ENCODE data around the gene OSTF1.

The OSTF1 gene

DNA sequence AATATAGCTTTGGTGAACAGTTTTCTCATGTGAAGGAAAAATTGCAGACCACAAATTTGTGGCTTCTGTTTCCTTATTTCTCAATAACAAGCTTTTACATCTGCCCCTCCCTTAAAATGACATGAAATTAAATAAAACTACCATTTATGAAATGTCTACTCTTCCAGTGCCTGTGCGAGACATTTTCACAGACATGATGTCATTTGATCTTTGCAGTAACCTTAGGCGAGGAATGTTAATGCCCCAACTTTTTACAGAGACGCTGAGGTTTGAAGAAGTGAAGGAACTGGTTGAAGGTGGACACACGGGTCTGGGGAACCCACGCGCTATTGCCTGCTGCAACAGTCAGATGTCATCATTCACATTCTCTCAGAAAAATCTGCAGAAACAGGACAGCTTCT lies 61.5 kb downstream of the OSTF1 start:
- H3K4me1 ChIP-seq (ENCODE audit: control insufficient read depth, insufficient read depth, low read length) = peaks cover 24% of the 10 kb centered on the region
- no peaks in the 10 kb centered on the region for H3K9me3 ChIP-seq (replicated peaks; ENCODE audit: low read length)
- no peaks in the 10 kb centered on the region for H3K27me3 ChIP-seq (ENCODE audit: control insufficient read depth, insufficient read depth, low read length)
- no peak overlapping the region for H3K4me3 ChIP-seq (ENCODE audit: low read length)
- H3K4me2 ChIP-seq (ENCODE audit: low read length) = no peak overlapping the region
- H3K36me3 ChIP-seq (ENCODE audit: insufficient read depth, low read length) = peaks cover 11% of the 10 kb centered on the region
- H3K9ac ChIP-seq (ENCODE audit: low read depth, low read length) = no peak overlapping the region

DNA sequence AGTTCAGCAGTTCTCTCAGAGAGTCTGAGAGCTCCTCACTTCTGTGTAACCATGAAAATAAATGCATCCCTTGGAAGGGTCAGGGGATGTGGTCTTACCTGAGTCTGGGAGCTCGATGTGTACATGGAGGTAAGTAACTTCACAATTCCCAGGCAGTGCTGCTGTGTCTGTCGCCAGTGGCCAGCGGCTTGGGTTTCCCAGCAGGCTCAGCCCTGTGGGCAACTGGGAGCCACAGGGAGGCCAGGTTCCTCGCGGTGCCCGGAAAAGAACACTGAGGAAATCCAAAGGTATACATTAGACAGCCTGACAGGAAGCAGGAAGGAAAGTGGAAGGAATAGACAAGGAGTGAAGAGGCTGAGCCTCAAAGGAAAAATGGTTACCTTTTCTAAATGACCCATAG lies 62.2 kb downstream of the OSTF1 start:
- H3K9ac ChIP-seq (ENCODE audit: low read depth, low read length) = no peak overlapping the region
- H3K9me3 ChIP-seq (replicated peaks; ENCODE audit: low read length) = no peaks in the 10 kb centered on the region
- no peak overlapping the region for H3K4me3 ChIP-seq (ENCODE audit: low read length)
- H3K27me3 ChIP-seq (ENCODE audit: control insufficient read depth, insufficient read depth, low read length) = no peaks in the 10 kb centered on the region
- H3K36me3 ChIP-seq (ENCODE audit: insufficient read depth, low read length) = peaks cover 11% of the 10 kb centered on the region
- H3K4me1 ChIP-seq (ENCODE audit: control insufficient read depth, insufficient read depth, low read length) = peaks cover 24% of the 10 kb centered on the region
- H3K4me2 ChIP-seq (ENCODE audit: low read length) = no peak overlapping the region

GRCh38 chr9:75152416-75152815 lies 64.1 kb downstream of the OSTF1 start:
- H3K9me3 ChIP-seq (replicated peaks; ENCODE audit: low read length) = no peaks in the 10 kb centered on the region
- H3K36me3 ChIP-seq (ENCODE audit: insufficient read depth, low read length) = peaks cover 15% of the 10 kb centered on the region
- no peak overlapping the region for H3K9ac ChIP-seq (ENCODE audit: low read depth, low read length)
- no peak overlapping the region for H3K4me2 ChIP-seq (ENCODE audit: low read length)
- H3K4me3 ChIP-seq (ENCODE audit: low read length) = no peak overlapping the region
- no peaks in the 10 kb centered on the region for H3K27me3 ChIP-seq (ENCODE audit: control insufficient read depth, insufficient read depth, low read length)
- peaks cover 15% of the 10 kb centered on the region for H3K4me1 ChIP-seq (ENCODE audit: control insufficient read depth, insufficient read depth, low read length)

- Histone ChIP-seq H3K9ac (ENCODE audit: low read depth, low read length) (no peak overlapping the region), H3K4me1 (ENCODE audit: control insufficient read depth, insufficient read depth, low read length) (no peaks in the 10 kb centered on the region), H3K36me3 (ENCODE audit: insufficient read depth, low read length) (peaks cover 6% of the 10 kb centered on the region), H3K27me3 (ENCODE audit: control insufficient read depth, insufficient read depth, low read length) (no peaks in the 10 kb centered on the region), H3K4me3 (ENCODE audit: low read length) (no peak overlapping the region), H3K4me2 (ENCODE audit: low read length) (no peak overlapping the region), H3K9me3 (replicated peaks; ENCODE audit: low read length) (no peaks in the 10 kb centered on the region)
Observed at GRCh38 chr9:75156858-75157257, 68.5 kb downstream of the OSTF1 start.

- H3K9me3 ChIP-seq (replicated peaks; ENCODE audit: low read length) = no peaks in the 10 kb centered on the region
- no peak overlapping the region for H3K9ac ChIP-seq (ENCODE audit: low read depth, low read length)
- H3K4me1 ChIP-seq (ENCODE audit: control insufficient read depth, insufficient read depth, low read length) = no peaks in the 10 kb centered on the region
- no peaks in the 10 kb centered on the region for H3K27me3 ChIP-seq (ENCODE audit: control insufficient read depth, insufficient read depth, low read length)
- H3K4me3 ChIP-seq (ENCODE audit: low read length) = no peak overlapping the region
- no peak overlapping the region for H3K4me2 ChIP-seq (ENCODE audit: low read length)
- H3K36me3 ChIP-seq (ENCODE audit: insufficient read depth, low read length) = peaks cover 6% of the 10 kb centered on the region
Observed at GRCh38 chr9:75161116-75161857, 73.0 kb downstream of the OSTF1 start.

GRCh38 chr9:75163764-75164163 lies 75.5 kb downstream of the OSTF1 start:
- Histone ChIP-seq H3K27me3 (ENCODE audit: control insufficient read depth, insufficient read depth, low read length) (no peaks in the 10 kb centered on the region), H3K4me3 (ENCODE audit: low read length) (no peak overlapping the region), H3K4me1 (ENCODE audit: control insufficient read depth, insufficient read depth, low read length) (no peaks in the 10 kb centered on the region), H3K36me3 (ENCODE audit: insufficient read depth, low read length) (no peaks in the 10 kb centered on the region), H3K9ac (ENCODE audit: low read depth, low read length) (no peak overlapping the region), H3K4me2 (ENCODE audit: low read length) (no peak overlapping the region), H3K9me3 (replicated peaks; ENCODE audit: low read length) (no peaks in the 10 kb centered on the region)

DNA sequence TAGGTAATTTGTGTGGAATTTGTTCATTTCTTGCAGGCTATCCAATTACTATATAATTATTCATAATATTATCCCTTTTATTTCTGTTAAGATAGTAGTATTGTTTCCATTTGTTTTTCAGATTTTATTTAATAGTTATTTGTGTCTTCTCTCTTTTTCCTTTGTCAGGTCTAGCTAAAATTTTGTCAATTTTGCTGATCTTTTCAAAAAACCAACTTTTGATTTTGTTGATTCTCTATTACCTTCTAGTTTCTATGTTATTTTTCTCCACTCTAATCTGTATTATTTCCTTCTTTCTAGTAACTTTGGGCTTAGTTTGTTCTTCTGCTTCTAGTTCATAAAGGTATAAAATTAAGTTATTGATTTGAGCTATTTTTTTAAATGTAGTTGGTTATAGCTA lies 76.3 kb downstream of the OSTF1 start:
- H3K4me1 ChIP-seq (ENCODE audit: control insufficient read depth, insufficient read depth, low read length) = peaks cover 2% of the 10 kb centered on the region
- no peaks in the 10 kb centered on the region for H3K9me3 ChIP-seq (replicated peaks; ENCODE audit: low read length)
- H3K27me3 ChIP-seq (ENCODE audit: control insufficient read depth, insufficient read depth, low read length) = no peaks in the 10 kb centered on the region
- H3K36me3 ChIP-seq (ENCODE audit: insufficient read depth, low read length) = no peaks in the 10 kb centered on the region
- H3K9ac ChIP-seq (ENCODE audit: low read depth, low read length) = no peak overlapping the region
- H3K4me3 ChIP-seq (ENCODE audit: low read length) = no peak overlapping the region
- no peak overlapping the region for H3K4me2 ChIP-seq (ENCODE audit: low read length)

- peaks cover 5% of the 10 kb centered on the region for H3K4me1 ChIP-seq (ENCODE audit: control insufficient read depth, insufficient read depth, low read length)
- peaks cover 9% of the 10 kb centered on the region for H3K36me3 ChIP-seq (ENCODE audit: insufficient read depth, low read length)
- H3K27me3 ChIP-seq (ENCODE audit: control insufficient read depth, insufficient read depth, low read length) = no peaks in the 10 kb centered on the region
- no peaks in the 10 kb centered on the region for H3K9me3 ChIP-seq (replicated peaks; ENCODE audit: low read length)
- H3K4me2 ChIP-seq (ENCODE audit: low read length) = no peak overlapping the region
- no peak overlapping the region for H3K9ac ChIP-seq (ENCODE audit: low read depth, low read length)
- H3K4me3 ChIP-seq (ENCODE audit: low read length) = no peak overlapping the region
Observed at GRCh38 chr9:75167281-75167680, 79.0 kb downstream of the OSTF1 start.

- Histone ChIP-seq H3K9ac (ENCODE audit: low read depth, low read length) (no peak overlapping the region), H3K4me3 (ENCODE audit: low read length) (no peak overlapping the region), H3K4me2 (ENCODE audit: low read length) (no peak overlapping the region), H3K9me3 (replicated peaks; ENCODE audit: low read length) (no peaks in the 10 kb centered on the region), H3K27me3 (ENCODE audit: control insufficient read depth, insufficient read depth, low read length) (no peaks in the 10 kb centered on the region), H3K4me1 (ENCODE audit: control insufficient read depth, insufficient read depth, low read length) (peaks cover 5% of the 10 kb centered on the region), H3K36me3 (ENCODE audit: insufficient read depth, low read length) (peaks cover 9% of the 10 kb centered on the region)
Observed at GRCh38 chr9:75168270-75169178, 80.2 kb downstream of the OSTF1 start.

DNA sequence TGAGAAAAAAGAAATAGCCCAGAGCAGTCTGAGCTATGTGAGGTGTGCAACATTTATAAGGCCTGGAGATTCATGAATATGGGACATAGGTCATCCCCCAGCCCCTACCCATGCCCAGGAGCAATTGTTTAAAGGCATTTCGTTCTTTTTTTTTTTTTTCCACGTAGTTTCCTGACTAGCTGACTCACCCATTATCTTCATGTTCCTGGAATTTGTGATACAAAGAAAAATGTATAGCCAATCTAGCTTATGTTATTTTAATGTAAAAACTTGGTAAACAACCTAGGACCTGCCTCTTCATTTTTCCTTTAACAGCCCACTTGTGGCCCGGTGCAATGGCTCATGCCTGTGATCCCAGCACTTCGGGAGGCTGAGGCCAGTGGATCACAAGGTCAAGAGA lies 81.3 kb downstream of the OSTF1 start:
- H3K9me3 ChIP-seq (replicated peaks; ENCODE audit: low read length) = no peaks in the 10 kb centered on the region
- peaks cover 5% of the 10 kb centered on the region for H3K4me1 ChIP-seq (ENCODE audit: control insufficient read depth, insufficient read depth, low read length)
- no peak overlapping the region for H3K4me3 ChIP-seq (ENCODE audit: low read length)
- H3K9ac ChIP-seq (ENCODE audit: low read depth, low read length) = no peak overlapping the region
- H3K4me2 ChIP-seq (ENCODE audit: low read length) = no peak overlapping the region
- peaks cover 9% of the 10 kb centered on the region for H3K36me3 ChIP-seq (ENCODE audit: insufficient read depth, low read length)
- no peaks in the 10 kb centered on the region for H3K27me3 ChIP-seq (ENCODE audit: control insufficient read depth, insufficient read depth, low read length)

- Histone ChIP-seq H3K9me3 (replicated peaks; ENCODE audit: low read length) (no peaks in the 10 kb centered on the region), H3K4me1 (ENCODE audit: control insufficient read depth, insufficient read depth, low read length) (peaks cover 5% of the 10 kb centered on the region), H3K4me3 (ENCODE audit: low read length) (no peak overlapping the region), H3K36me3 (ENCODE audit: insufficient read depth, low read length) (peaks cover 9% of the 10 kb centered on the region), H3K27me3 (ENCODE audit: control insufficient read depth, insufficient read depth, low read length) (no peaks in the 10 kb centered on the region), H3K4me2 (ENCODE audit: low read length) (no peak overlapping the region), H3K9ac (ENCODE audit: low read depth, low read length) (no peak overlapping the region)
Observed at GRCh38 chr9:75170898-75171360, 82.6 kb downstream of the OSTF1 start.

Data from skeletal muscle satellite cell (primary cell).